H1 (cell line): ENCODE data around the gene ENAH. TPM values are rescaled to one million over a fixed set of nuclear protein-coding genes. Genes with fewer than 3 reads are reported as not detected.

Experiments used
- CTCF ChIA-PET: fragments of 300-600 bp; sonication (Branson Sonifier 250); formaldehyde crosslinking; loops from one replicate; lab custom pipeline; 2021; ENCODE audit not compliant: partially characterized antibody; lab: Charles Lee
- POLR2A ChIA-PET: fragments of 300-600 bp; sonication (Branson Sonifier 250); formaldehyde crosslinking; loops from one replicate; lab custom pipeline; 2021; ENCODE audit warnings: inconsistent platforms; ENCODE audit not compliant: partially characterized antibody; lab: Charles Lee
- DNase-seq, 2 experiments: peaks; one replicate each; pipeline versions ENCODE4 v3.0.0 to v3.0.0-alpha.2; 2010 to 2022; ENCODE audit warnings: low spot score in 2 of 2, low read depth in 1 of 2, mixed read lengths in 1 of 2
- FAIRE-seq: peaks from 2 replicates; lab custom pipeline; 2011; peaks lifted over from hg19 to GRCh38; lab: Jason Lieb, UNC
- H2AFZ ChIP-seq: 2 replicates; pipeline ENCODE4 v1.8.1; 2012; ENCODE audit warnings: low read length, inconsistent platforms
- H2AK5ac ChIP-seq: 2 replicates; pipeline ENCODE4 v1.6.1; 2013; ENCODE audit warnings: low read depth, low read length
- H2BK120ac ChIP-seq: replicated peaks from 2 replicates; pipeline ENCODE3; 2013; ENCODE audit warnings: low read depth, low read length, inconsistent platforms
- H2BK12ac ChIP-seq: 2 replicates; pipeline ENCODE4 v1.6.1; 2013; ENCODE audit warnings: low read depth, low read length
- H2BK15ac ChIP-seq: 2 replicates; pipeline ENCODE4 v1.6.1; 2013; ENCODE audit warnings: low read length
- H2BK20ac ChIP-seq: 2 replicates; pipeline ENCODE4 v1.6.1; 2013; ENCODE audit warnings: low read length
- H2BK5ac ChIP-seq: 2 replicates; pipeline ENCODE4 v1.6.1; 2013; ENCODE audit warnings: low read depth, low read length
- H3K14ac ChIP-seq: 2 replicates; pipeline ENCODE4 v1.6.1; 2013; ENCODE audit warnings: inconsistent platforms; ENCODE audit not compliant: insufficient read length
- H3K18ac ChIP-seq: 2 replicates; pipeline ENCODE4 v1.6.1; 2013; ENCODE audit warnings: low read length; ENCODE audit errors: extremely low read depth
- H3K23ac ChIP-seq: 2 replicates; pipeline ENCODE4 v1.6.1; 2013; ENCODE audit warnings: inconsistent platforms; ENCODE audit not compliant: insufficient read length
- H3K23me2 ChIP-seq: 2 replicates; pipeline ENCODE4 v1.6.1; 2013; ENCODE audit warnings: low read depth, low read length
- H3K27ac ChIP-seq: 2 replicates; pipeline ENCODE4 v1.6.1; 2011; ENCODE audit warnings: low read depth, low read length, inconsistent platforms
- H3K27me3 ChIP-seq, 4 experiments: replicated peaks in 1 of 4; 1 replicate in 1 of 4; 2 replicates in 3 of 4; pipeline versions ENCODE4 v1.6.1 to v1.8.1; 2011 to 2013; ENCODE audit warnings: low read length in 3 of 4, mild to moderate bottlenecking in 3 of 4, inconsistent platforms in 2 of 4, mixed read lengths in 2 of 4, moderate library complexity in 1 of 4; ENCODE audit not compliant: control insufficient read depth in 3 of 4, insufficient read depth in 3 of 4; ENCODE audit errors: extremely low read depth in 1 of 4
- H3K36me3 ChIP-seq, 4 experiments: 2 replicates each; pipeline versions ENCODE4 v1.6.1 to v1.8.1; 2011 to 2013; ENCODE audit warnings: mild to moderate bottlenecking in 4 of 4, low read length in 3 of 4, moderate library complexity in 2 of 4, control low read depth in 1 of 4, inconsistent platforms in 1 of 4; ENCODE audit not compliant: insufficient read depth in 4 of 4, control insufficient read depth in 2 of 4
- H3K4ac ChIP-seq: replicated peaks from 2 replicates; pipeline ENCODE3; 2013; ENCODE audit warnings: low read length, low read depth, mixed read lengths, inconsistent platforms; ENCODE audit not compliant: insufficient read length
- H3K4me1 ChIP-seq, 4 experiments: replicated peaks in 1 of 4; 1 replicate in 1 of 4; 2 replicates in 3 of 4; pipeline versions ENCODE4 v1.6.1 to v1.8.1; 2011 to 2013; ENCODE audit warnings: low read length in 3 of 4, inconsistent platforms in 2 of 4, mixed read lengths in 1 of 4; ENCODE audit not compliant: insufficient read depth in 4 of 4, control insufficient read depth in 3 of 4
- H3K4me2 ChIP-seq, 2 experiments: 2 replicates each; pipeline versions ENCODE4 v1.6.1 to v1.8.1; 2011 to 2013; ENCODE audit warnings: low read depth in 2 of 2, low read length in 2 of 2, control low read depth in 1 of 2, inconsistent platforms in 1 of 2, mild to moderate bottlenecking in 1 of 2; ENCODE audit not compliant: insufficient read depth in 1 of 2
- H3K4me3 ChIP-seq, 4 experiments: fragments of 200-600, 300-600 bp in 1 of 4; sonication (generic), shearing (Covaris generic), sonication (Bioruptor Twin) in 1 of 4; 2 replicates each; pipeline versions ENCODE4 v1.5.1 to v1.8.1; 2011 to 2016; ENCODE audit warnings: low read length in 4 of 4, low read depth in 3 of 4, control low read depth in 2 of 4, inconsistent platforms in 2 of 4, mild to moderate bottlenecking in 2 of 4, mixed read lengths in 1 of 4, moderate library complexity in 1 of 4; ENCODE audit not compliant: insufficient read depth in 2 of 4; ENCODE audit errors: extremely low read depth in 1 of 4
- H3K56ac ChIP-seq: replicated peaks from 2 replicates; pipeline ENCODE3; 2013; ENCODE audit warnings: low read depth, mild to moderate bottlenecking, mixed read lengths, low read length, inconsistent platforms; ENCODE audit not compliant: insufficient read length
- H3K79me1 ChIP-seq: 2 replicates; pipeline ENCODE4 v1.6.1; 2013; ENCODE audit warnings: low read depth, low read length, control low read depth
- H3K79me2 ChIP-seq, 2 experiments: 2 replicates each; pipeline versions ENCODE4 v1.6.1 to v1.8.1; 2012 to 2013; ENCODE audit warnings: low read length in 2 of 2, mild to moderate bottlenecking in 2 of 2, inconsistent platforms in 1 of 2; ENCODE audit not compliant: insufficient read depth in 2 of 2, control insufficient read depth in 1 of 2
- H3K9ac ChIP-seq, 4 experiments: replicated peaks in 1 of 4; 1 replicate in 1 of 4; 2 replicates in 3 of 4; pipeline versions ENCODE4 v1.6.1 to v1.8.1; 2011 to 2013; ENCODE audit warnings: low read depth in 3 of 4, low read length in 3 of 4, control low read depth in 2 of 4, mild to moderate bottlenecking in 2 of 4, moderate library complexity in 2 of 4, inconsistent platforms in 1 of 4; ENCODE audit errors: extremely low read depth in 1 of 4
- H3K9me3 ChIP-seq, 2 experiments: 2 replicates each; pipeline versions ENCODE4 v1.6.1 to v1.8.1; 2012 to 2013; ENCODE audit warnings: mild to moderate bottlenecking in 2 of 2, moderate library complexity in 2 of 2, control low read depth in 1 of 2, inconsistent platforms in 1 of 2, low read depth in 1 of 2, low read length in 1 of 2, mixed read lengths in 1 of 2; ENCODE audit not compliant: insufficient read depth in 2 of 2
- H4K20me1 ChIP-seq, 2 experiments: replicated peaks in 1 of 2; 2 replicates each; pipeline versions ENCODE3 to v1.8.1; 2011 to 2013; ENCODE audit warnings: inconsistent platforms in 2 of 2, low read length in 2 of 2, mild to moderate bottlenecking in 1 of 2; ENCODE audit not compliant: insufficient read depth in 2 of 2, control insufficient read depth in 1 of 2
- H4K5ac ChIP-seq: 2 replicates; pipeline ENCODE4 v1.6.1; 2013; ENCODE audit warnings: low read length, low read depth, mixed read lengths, inconsistent platforms; ENCODE audit not compliant: insufficient read length
- H4K8ac ChIP-seq: 2 replicates; pipeline ENCODE4 v1.8.0; 2013; ENCODE audit warnings: mild to moderate bottlenecking, moderate library complexity, low read length, inconsistent platforms; ENCODE audit not compliant: insufficient read depth; ENCODE audit errors: extremely low read depth
- H4K91ac ChIP-seq: replicated peaks from 2 replicates; pipeline ENCODE3; 2013; ENCODE audit warnings: low read length, mixed read lengths, inconsistent platforms; ENCODE audit not compliant: insufficient read length
- JUND ChIP-seq: IDR thresholded peaks from 2 replicates; pipeline ENCODE4 v1.6.1; 2011; ENCODE audit warnings: mild to moderate bottlenecking, improper control_type of control experiment, low read length
- KDM4A ChIP-seq: IDR thresholded peaks from one replicate; pipeline ENCODE4 v1.7.1; 2012; ENCODE audit warnings: low read depth, mild to moderate bottlenecking, moderate library complexity, low read length, inconsistent platforms; ENCODE audit not compliant: severe bottlenecking
- TAF7 ChIP-seq: optimal IDR thresholded peaks from 2 replicates; pipeline ENCODE3; 2011; ENCODE audit warnings: low read depth, mild to moderate bottlenecking, inconsistent platforms, low read length, moderate library complexity, borderline replicate concordance
- WGBS, 2 experiments: shearing (Covaris generic) in 1 of 2; methylation state at CpG; one replicate each; pipeline versions ENCODE4 v1.1.6 to v1.1.7; 2013 to 2015; ENCODE audit warnings: low lambda C conversion rate in 2 of 2, mixed read lengths in 2 of 2, inconsistent platforms in 1 of 2, low coverage in 1 of 2, missing lambda C conversion rate in 1 of 2; ENCODE audit not compliant: insufficient replicate concordance in 2 of 2, insufficient coverage in 1 of 2, insufficient read length in 1 of 2; ENCODE audit errors: extremely low coverage in 1 of 2, missing lambda C conversion rate in 1 of 2; 5-methylcytosine and 5-hydroxymethylcytosine counted together
- polyA plus RNA-seq, 7 experiments: library from polyadenylated mRNA; depleted of rRNA in 3 of 7; stranded (reverse) in 5 of 7; unstranded in 2 of 7; fragments of >200 nt in 5 of 7; fragments of 200-250 nt in 2 of 7; gene quantifications; 1 replicate in 5 of 7; 2 replicates in 1 of 7; 4 replicates in 1 of 7; pipeline versions ENCODE4 v1.2.1 to v1.2.3, GENCODE V29; 2011 to 2013; ENCODE audit warnings: missing spikeins in 2 of 7, mixed read lengths in 2 of 7
- total RNA-seq: library from RNA; stranded (reverse); fragmentation: NEBNext Ultra II Directional; extraction: Animal tissue kit (Norgen Biotek cat#: 25700); gene quantifications from 2 replicates; pipeline ENCODE4 v1.2.1, GENCODE V29; 2021

The ENAH gene
- total and polyA plus RNA-seq, 2 of the 8 experiments (the other 6 are each of a cell fraction or from before 2014, with no cell fraction given), result 39.1 to 335 TPM

- Histone ChIP-seq H3K9me3 (no peaks in the 10 kb centered on the region), H3K18ac (no peak overlapping the region), H3K27ac (no peak overlapping the region), H3K79me1 (no peaks in the 10 kb centered on the region), H2AK5ac (no peak overlapping the region), H3K4me2 (no peak overlapping the region), H2BK12ac (no peak overlapping the region), H2BK15ac (no peak overlapping the region), H2BK120ac (no peak overlapping the region), H3K36me3 (no peaks in the 10 kb centered on the region), H4K91ac (no peak overlapping the region), H3K79me2 (no peaks in the 10 kb centered on the region), H3K23me2 (no peaks in the 10 kb centered on the region), H3K14ac (no peak overlapping the region), H2BK5ac (no peak overlapping the region), H3K9ac (no peak overlapping the region), H2AFZ (no peak overlapping the region), H3K4ac (no peak overlapping the region), H4K5ac (no peak overlapping the region), H3K23ac (no peak overlapping the region), H3K27me3 (no peaks in the 10 kb centered on the region), H4K20me1 (no peaks in the 10 kb centered on the region), H3K4me3 (no peak overlapping the region), H3K4me1 (peaks cover 6 to 16% (median 12%) of the 10 kb centered on the region in 4 experiments), H2BK20ac (no peak overlapping the region), H4K8ac (peak overlapping the region; percentile 62), H3K56ac (no peak overlapping the region)
- 90% methylated on average over 22 of the region's 26 CpGs; no CpG with 5 or more reads in 1 of the 2 experiments for WGBS, 2 experiments
- DNase-seq, result no peak
- no peak for TF ChIP-seq KDM4A
- TF ChIP-seq TAF7, result no peak
- no peak for TF ChIP-seq JUND
- FAIRE-seq, result no peak
- POLR2A ChIA-PET, result interaction anchor here (1.3 to 1.5 kb wide), 2 partner anchors 344 to 382 kb away, joined by 3 to 4 read pairs; no protein-coding TSS in a partner anchor
- CTCF ChIA-PET, result interaction anchor here (0.8 to 2.7 kb wide), 9 partner anchors 11 to 506 kb away, joined by 3 to 8 read pairs (median 4); no protein-coding TSS in a partner anchor
These were observed 185.5 kb downstream of the ENAH start for GRCh38 chr1:225467193-225468020.
